ENCODE measurements around the gene OR2A25.

OR2A25 gene

GRCh38 chr7:144085978-144086377, 16.4 kb downstream of the OR2A25 start, which contains the start of gene OR2A12:
Gene OR2A12 (plus strand): TSS chr7:144086278. CDS start chr7:144095108, 8,830 bp downstream.
- no peak for DNase-seq

DNA sequence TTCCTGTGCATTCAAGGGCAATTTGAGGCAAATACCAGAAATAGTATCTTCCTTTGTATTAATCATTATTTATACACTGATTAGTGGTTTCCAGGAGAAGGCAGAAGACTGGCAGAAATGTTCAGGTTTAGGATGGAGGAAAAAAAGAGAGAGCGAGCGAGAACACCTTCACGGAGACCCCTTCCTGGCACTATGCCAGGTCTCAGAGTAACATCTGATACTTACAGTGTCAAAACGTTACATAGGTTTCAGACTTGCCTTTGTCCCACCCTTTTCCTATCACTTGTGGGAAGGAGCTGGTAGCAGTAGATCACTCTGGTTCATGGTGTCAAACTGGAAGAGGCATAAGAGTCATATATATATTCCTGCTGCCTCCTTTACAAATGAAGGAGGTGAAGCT, 17.1 kb downstream of the OR2A25 start:
- no peak for DNase-seq

DNA sequence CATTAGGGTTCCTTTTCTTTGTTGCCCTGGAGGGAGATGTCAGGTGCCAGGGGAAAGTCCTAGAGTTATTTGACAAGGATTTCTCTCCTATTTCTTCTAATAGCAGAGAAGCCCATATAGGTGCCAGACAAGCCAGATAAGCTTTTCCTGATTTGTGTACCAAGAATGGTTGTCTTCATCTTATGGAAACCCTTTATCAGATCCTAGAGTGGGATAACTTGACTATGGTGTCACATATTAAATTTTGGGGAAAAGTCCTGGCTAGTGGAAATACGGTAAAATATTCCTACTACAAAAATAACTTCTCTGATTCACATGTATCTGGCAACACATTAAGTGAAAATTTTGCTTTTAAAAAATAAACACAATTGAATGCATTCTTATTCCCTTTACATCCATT, 17.6 kb downstream of the OR2A25 start:
- DNase-seq, result no peak

DNA sequence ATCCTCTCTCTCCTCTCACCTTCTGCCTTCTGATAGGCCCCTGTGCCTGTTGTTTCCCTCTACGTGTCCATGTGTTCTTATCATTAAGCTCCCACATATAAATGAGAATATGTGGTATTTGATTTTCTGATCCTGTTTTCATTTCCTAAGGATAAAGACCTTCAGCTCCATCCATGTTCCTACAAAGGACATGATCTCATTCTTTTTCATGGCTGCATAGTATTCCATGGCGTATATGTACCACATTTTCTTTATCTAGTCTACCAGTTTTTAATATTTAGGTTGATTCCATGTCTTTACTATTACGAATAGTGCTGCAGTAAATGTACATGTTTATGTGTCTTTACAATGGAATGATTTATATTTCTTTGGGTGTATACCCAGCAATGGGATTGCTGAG, 21.1 kb downstream of the OR2A25 start:
- DNase-seq, result no peak

GRCh38 chr7:144098776-144099175, 29.2 kb downstream of the OR2A25 start:
- DNase-seq, result no peak

- no peak for DNase-seq
Measured at GRCh38 chr7:144100607-144101006, 31.0 kb downstream of the OR2A25 start.

GRCh38 chr7:144102041-144102440, 32.4 kb downstream of the OR2A25 start:
- DNase-seq, result no peak

GRCh38 chr7:144105211-144105610, 35.6 kb downstream of the OR2A25 start:
- no peak for DNase-seq

DNA sequence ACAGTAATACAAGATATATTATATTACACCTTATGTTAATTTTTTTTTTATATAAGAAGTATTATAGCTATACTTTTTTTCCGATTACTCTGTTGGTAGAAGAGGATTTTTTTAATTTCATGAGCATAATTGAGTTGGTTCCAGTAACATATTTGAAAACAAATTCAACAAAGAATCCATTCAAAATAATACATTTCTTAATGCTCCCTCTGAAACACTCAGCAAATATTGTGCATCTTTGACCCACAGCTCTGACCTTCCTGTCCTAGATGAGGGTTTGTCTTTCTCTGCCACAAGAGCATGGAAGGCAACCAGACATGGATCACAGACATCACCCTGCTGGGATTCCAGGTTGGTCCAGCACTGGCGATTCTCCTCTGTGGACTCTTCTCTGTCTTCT, 39.7 kb downstream of the OR2A25 start, which contains the start of gene OR2A2:
Gene OR2A2, plus strand, starts transcription at position 301 of the 400 bp plus-strand sequence. Its CDS starts 0 bp downstream, at position 301.
- DNase-seq, result no peak

GRCh38 chr7:144110272-144110671, 40.7 kb downstream of the OR2A25 start:
- no peak for DNase-seq

DNA sequence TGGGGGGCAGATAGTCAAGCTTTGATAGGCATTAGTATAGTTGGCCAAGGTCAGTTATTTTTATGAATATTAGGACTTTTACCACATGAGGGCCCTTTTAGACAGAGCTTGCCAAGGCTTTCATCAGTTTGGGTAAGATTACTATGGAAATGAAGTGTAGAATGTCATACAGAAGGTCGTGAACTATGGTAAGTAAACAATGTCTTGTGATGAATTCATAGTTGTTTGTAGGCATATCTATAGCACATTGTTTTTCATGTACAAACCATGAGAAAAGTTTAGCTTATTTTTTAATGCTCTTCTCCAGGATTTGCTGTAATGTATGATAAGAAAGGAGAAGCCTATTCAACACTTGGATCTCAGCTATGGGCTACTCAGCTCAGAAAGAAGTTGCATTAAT, 44.0 kb downstream of the OR2A25 start:
- DNase-seq, result no peak

DNA sequence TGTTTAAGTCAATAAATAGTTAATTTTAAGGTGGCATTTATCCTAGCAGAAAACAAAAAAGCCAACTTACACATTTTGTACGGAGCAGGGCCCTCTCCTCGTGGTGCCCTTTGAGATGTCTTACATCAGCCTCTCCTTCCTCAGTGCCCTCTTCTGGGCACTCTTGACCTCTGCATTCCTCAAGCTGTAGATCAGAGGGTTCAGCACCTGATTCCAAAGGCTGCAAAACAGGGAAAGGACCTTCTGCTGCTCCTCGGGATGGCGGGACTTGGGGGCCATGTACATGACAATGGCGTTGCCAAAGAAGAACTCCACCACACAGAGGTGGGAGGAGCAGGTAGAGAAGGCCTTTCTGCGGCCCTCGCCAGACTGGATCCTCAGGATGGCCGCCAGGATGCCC, 48.7 kb downstream of the OR2A25 start:
- no peak for DNase-seq

DNA sequence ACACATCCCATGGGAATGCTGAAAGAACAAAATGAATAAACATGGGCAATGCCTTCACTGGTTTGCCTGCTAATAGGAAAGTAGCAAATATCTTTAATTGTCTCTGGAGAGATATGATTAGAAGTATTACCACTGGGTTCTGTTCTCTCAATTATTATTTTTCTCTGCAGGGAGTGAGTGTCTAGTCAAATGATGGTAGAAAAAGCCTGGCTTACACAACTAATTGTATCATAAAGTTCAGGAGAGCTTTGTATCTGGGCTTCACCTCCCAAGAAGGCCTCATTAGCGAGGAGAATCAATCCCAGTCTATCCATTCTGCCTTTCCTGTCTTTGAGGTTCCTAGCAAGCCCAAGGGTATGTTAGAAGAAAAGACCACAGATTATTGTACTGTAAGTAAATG, 53.3 kb downstream of the OR2A25 start, which contains the start of gene OR2A14:
Gene OR2A14, plus strand, starts transcription at position 301 of the 400 bp plus-strand sequence. CDS start 5,937 bp downstream, outside the sequence.
- DNase-seq, result no peak

Data from NCI-H345 (cell line).